ENCODE measurements around the gene THAP5. TPM values are rescaled to one million over a fixed set of nuclear protein-coding genes. Genes with fewer than 3 reads are reported as not detected.

THAP5 gene
- total and polyA plus RNA-seq, 2 donors (not counting 3 experiments of a cell fraction or from before 2014, with no cell fraction given) = 2.5 to 14.1 TPM

GRCh38 chr7:108572480-108572879, 3.0 kb upstream of the THAP5 start:
- FAIRE-seq (no peak), DNase-seq (ENCODE audit: low read depth, low spot score) (no peak)
- no peak overlapping the region for H3K4me2 ChIP-seq (ENCODE audit: insufficient read depth, low read length)
- no TSS peak for BruUV-seq (replicated peaks)
- peaks cover 28% of the 10 kb centered on the region for H3K4me1 ChIP-seq (ENCODE audit: control insufficient read depth, extremely low read depth, insufficient read depth, low read length)
- no peaks in the 10 kb centered on the region for H3K9me1 ChIP-seq (replicated peaks; ENCODE audit: control insufficient read depth, extremely low read depth, insufficient read depth, low read length)
- H4K20me1 ChIP-seq (replicated peaks; ENCODE audit: control insufficient read depth, extremely low read depth, insufficient read depth, low read length) = no peaks in the 10 kb centered on the region
- no peaks in the 10 kb centered on the region for H3K27me3 ChIP-seq (ENCODE audit: control insufficient read depth in 2 of 2, insufficient read depth in 2 of 2, low read length in 2 of 2)
- H3K9ac ChIP-seq (replicated peaks; ENCODE audit: extremely low read depth, insufficient read depth, low read length) = no peak overlapping the region
- peaks cover 3 to 7% of the 10 kb centered on the region in 2 experiments for H3K36me3 ChIP-seq (ENCODE audit: control insufficient read depth in 2 of 2, extremely low read depth in 1 of 2, insufficient read depth in 2 of 2, low read length in 2 of 2)
- no peaks in the 10 kb centered on the region for H3K9me3 ChIP-seq (replicated peaks; ENCODE audit: control insufficient read depth, insufficient read depth, low read length)
- H3K4me3 ChIP-seq (replicated peaks in 1 of 3; ENCODE audit: insufficient read depth in 1 of 3, low read depth in 1 of 3, low read length in 3 of 3) = no peak overlapping the region
- intact Hi-C loops (cut with micrococcal nuclease) = no loop called here
- H3K27ac ChIP-seq (ENCODE audit: insufficient read depth, low read depth, low read length) = no peak overlapping the region
- no peak for TF ChIP-seq FOS (IDR thresholded peaks at IDR 0.05; ENCODE audit: borderline replicate concordance, insufficient read depth, low read length)
- TF ChIP-seq GATA2 (IDR thresholded peaks at IDR 0.05; ENCODE audit: insufficient read depth, insufficient read length, low read depth, low read length) = no peak
- no peak for TF ChIP-seq MYC (IDR thresholded peaks at IDR 0.05; ENCODE audit: low read depth, low read length)
- TF ChIP-seq EZH2 (IDR thresholded peaks at IDR 0.05; ENCODE audit: borderline replicate concordance, low read depth, low read length, severe bottlenecking) = no peak
- no peak overlapping the region for H2AFZ ChIP-seq (ENCODE audit: low read depth, low read length)
- dilution Hi-C loops (cut with MboI; ENCODE audit: extremely low pct_ligation_motif_present, low sequenced_read_pairs) = no loop called here
- POLR2A ChIA-PET = no interaction called here
- CTCF ChIA-PET = no interaction called here
- peaks cover 26% of the 10 kb centered on the region for H3K79me2 ChIP-seq (ENCODE audit: control insufficient read depth, insufficient read depth, low read length)

DNA sequence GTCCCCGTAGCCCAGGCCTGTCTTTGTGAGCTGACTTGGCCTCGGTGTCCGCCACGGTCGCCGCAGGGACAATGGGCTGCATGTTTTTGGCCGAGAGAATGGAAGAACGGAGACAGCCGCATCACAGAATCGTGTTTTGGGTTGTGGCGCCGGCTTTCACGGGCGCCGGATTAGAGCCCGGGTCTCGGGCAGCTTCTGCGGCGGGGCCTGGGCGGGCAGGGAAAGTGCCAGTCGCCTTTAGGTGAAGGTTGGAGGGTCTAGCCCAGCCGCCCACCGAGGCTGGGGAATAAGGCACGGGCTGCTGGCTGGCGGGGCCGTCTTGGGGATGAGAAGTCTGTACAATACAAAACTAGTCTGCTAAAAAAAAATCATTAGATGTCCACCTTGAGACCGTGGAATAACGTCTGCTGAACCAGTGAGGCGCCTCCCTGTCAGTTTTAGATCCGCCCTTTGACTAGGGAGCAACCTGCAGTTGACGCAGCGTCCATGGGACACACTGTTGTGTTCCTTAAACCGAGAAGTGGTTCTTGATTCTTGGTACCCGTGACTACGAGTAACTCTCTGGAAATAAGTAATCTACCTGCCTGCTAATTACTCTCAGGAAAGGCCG, 745 bp upstream of the THAP5 start:
- Histone ChIP-seq H3K36me3 (ENCODE audit: control insufficient read depth in 2 of 2, extremely low read depth in 1 of 2, insufficient read depth in 2 of 2, low read length in 2 of 2) (peaks cover 3 to 5% of the 10 kb centered on the region in 2 experiments), H3K4me1 (ENCODE audit: control insufficient read depth, extremely low read depth, insufficient read depth, low read length) (peaks cover 37% of the 10 kb centered on the region), H3K27ac (ENCODE audit: insufficient read depth, low read depth, low read length) (peak overlapping the region; percentile 72), H3K9me1 (replicated peaks; ENCODE audit: control insufficient read depth, extremely low read depth, insufficient read depth, low read length) (no peaks in the 10 kb centered on the region), H3K4me2 (ENCODE audit: insufficient read depth, low read length) (peak overlapping the region; percentile 94), H3K9me3 (replicated peaks; ENCODE audit: control insufficient read depth, insufficient read depth, low read length) (no peaks in the 10 kb centered on the region), H2AFZ (ENCODE audit: low read depth, low read length) (peak overlapping the region; percentile 69), H3K9ac (replicated peaks; ENCODE audit: extremely low read depth, insufficient read depth, low read length) (peak overlapping the region; percentile 91), H3K79me2 (ENCODE audit: control insufficient read depth, insufficient read depth, low read length) (peaks cover 26% of the 10 kb centered on the region), H3K27me3 (ENCODE audit: control insufficient read depth in 2 of 2, insufficient read depth in 2 of 2, low read length in 2 of 2) (no peaks in the 10 kb centered on the region), H4K20me1 (replicated peaks; ENCODE audit: control insufficient read depth, extremely low read depth, insufficient read depth, low read length) (no peaks in the 10 kb centered on the region), H3K4me3 (replicated peaks in 1 of 3; ENCODE audit: insufficient read depth in 1 of 3, low read depth in 1 of 3, low read length in 3 of 3) (peak overlapping the region; percentile 63 to 99 (median 79))
- dilution Hi-C loops (cut with MboI; ENCODE audit: extremely low pct_ligation_motif_present, low sequenced_read_pairs) (no loop called here), intact Hi-C loops (cut with micrococcal nuclease) (no loop called here)
- DNase-seq (ENCODE audit: low read depth, low spot score) = peak; percentile 69
- POLR2A ChIA-PET = interaction anchor here (1.7 kb wide), 1 partner anchor 45 kb away, joined by 9 read pairs; the partner anchor contains the start of gene PNPLA8
- FAIRE-seq = peak; percentile 54
- BruUV-seq (replicated peaks) = no TSS peak
- TF ChIP-seq CTCF (IDR thresholded peaks at IDR 0.05; ENCODE audit: extremely low read depth in 1 of 2, insufficient read depth in 1 of 2, low read depth in 1 of 2, low read length in 2 of 2) (no peak), JUN (IDR thresholded peaks at IDR 0.05; ENCODE audit: borderline replicate concordance, insufficient read depth, insufficient read length, low read depth) (no peak)
- CTCF ChIA-PET = no interaction called here

All from endothelial cell of umbilical vein (primary cell).